ENCODE results near the gene KCTD19. TPM values are rescaled to one million over a fixed set of nuclear protein-coding genes. Genes with fewer than 3 reads are reported as not detected.

Gene KCTD19
- polyA plus RNA-seq, 1 experiment = 0.06 TPM

DNA sequence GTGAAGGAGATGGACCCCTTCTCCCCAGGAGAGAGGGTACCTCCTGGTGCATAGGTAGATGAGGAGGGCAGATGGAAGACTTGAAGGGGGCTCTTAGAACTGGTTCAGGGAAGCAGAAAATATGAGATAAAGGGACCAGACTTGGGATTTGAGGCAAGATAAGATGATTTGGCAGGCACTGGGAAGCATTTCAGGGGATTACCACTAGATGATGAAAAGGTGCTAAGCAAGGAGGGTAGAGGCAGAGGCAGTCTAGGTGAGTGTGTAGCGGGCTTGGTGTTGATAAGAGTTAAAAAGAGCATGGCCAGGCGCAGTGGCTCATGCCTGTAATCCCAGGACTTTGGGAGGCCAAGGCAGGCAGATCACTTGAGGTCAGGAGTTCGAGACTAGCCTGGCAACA lies 63.3 kb downstream of the KCTD19 start:
- POLR2A ChIA-PET = no interaction called here

DNA sequence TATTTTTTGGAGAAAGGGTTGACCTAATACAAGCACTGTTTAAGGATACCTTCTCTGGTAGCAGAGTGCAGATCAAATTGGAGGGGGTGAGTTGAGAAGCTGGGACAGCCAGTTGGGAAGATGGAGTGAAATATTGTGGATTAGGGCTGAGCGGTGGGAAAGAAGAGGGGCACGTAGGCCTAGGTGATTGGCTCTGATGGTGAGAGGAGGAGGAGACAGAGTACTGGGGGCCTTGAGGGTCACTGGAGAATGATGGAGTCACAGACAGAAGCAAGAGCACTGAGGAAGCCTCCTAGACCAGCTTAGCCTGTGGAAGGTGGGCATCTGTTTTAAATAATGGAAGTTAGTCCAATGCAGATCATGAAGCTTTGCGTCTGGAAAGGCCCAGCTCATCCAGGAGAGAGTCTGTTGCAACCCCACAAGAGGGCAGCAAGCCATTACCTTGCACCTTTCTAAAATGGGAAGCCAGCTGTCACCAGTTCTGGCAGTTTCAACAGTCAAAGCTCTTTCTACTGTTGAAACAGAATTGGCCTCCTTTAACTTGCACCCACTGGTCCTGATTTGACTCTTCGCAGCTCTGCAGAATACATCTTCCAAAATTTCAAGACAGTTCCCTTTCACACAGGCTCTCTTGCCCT lies 66.0 kb downstream of the KCTD19 start:
- DNase-seq (ENCODE audit: low read depth) = no peak
- CTCF ChIA-PET = interaction anchor here (0.5 to 6.5 kb wide), 42 partner anchors 9 to 220 kb away, joined by 3 to 56 read pairs (median 4); partner anchors contain the start of genes ATP6V0D1, FHOD1, KCTD19 and LRRC36
- TF ChIP-seq, protein P1, sequence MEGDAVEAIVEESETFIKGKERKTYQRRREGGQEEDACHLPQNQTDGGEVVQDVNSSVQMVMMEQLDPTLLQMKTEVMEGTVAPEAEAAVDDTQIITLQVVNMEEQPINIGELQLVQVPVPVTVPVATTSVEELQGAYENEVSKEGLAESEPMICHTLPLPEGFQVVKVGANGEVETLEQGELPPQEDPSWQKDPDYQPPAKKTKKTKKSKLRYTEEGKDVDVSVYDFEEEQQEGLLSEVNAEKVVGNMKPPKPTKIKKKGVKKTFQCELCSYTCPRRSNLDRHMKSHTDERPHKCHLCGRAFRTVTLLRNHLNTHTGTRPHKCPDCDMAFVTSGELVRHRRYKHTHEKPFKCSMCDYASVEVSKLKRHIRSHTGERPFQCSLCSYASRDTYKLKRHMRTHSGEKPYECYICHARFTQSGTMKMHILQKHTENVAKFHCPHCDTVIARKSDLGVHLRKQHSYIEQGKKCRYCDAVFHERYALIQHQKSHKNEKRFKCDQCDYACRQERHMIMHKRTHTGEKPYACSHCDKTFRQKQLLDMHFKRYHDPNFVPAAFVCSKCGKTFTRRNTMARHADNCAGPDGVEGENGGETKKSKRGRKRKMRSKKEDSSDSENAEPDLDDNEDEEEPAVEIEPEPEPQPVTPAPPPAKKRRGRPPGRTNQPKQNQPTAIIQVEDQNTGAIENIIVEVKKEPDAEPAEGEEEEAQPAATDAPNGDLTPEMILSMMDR (IDR thresholded peaks at IDR 0.05; ENCODE audit: insufficient read depth, low read depth, low read length) = peak; percentile 73
- POLR2A ChIA-PET = interaction anchor here (0.6 kb wide), 1 partner anchor 18 kb away, joined by 3 read pairs; the partner anchor contains the start of gene PLEKHG4
- Histone ChIP-seq H3K36me3 (ENCODE audit: control insufficient read depth, insufficient read depth, low read length) (no peaks in the 10 kb centered on the region; the same call in none of the 2 replicates), H3K4me3 (ENCODE audit: low read depth, low read length) (no peak overlapping the region), H3K27me3 (ENCODE audit: control insufficient read depth, insufficient read depth, low read length) (no peaks in the 10 kb centered on the region)

More for the DNA sequence above, 63.3 kb downstream of the KCTD19 start:
- Histone ChIP-seq H3K36me3 (ENCODE audit: control insufficient read depth, insufficient read depth, low read length) (no peaks in the 10 kb centered on the region), H3K27me3 (ENCODE audit: control insufficient read depth, insufficient read depth, low read length) (no peaks in the 10 kb centered on the region), H3K4me3 (ENCODE audit: low read depth, low read length) (no peak overlapping the region)
- CTCF ChIA-PET = interaction anchor here (1.4 to 1.8 kb wide), 2 partner anchors 13 to 76 kb away, joined by 3 to 4 read pairs; no protein-coding TSS in a partner anchor
- DNase-seq (ENCODE audit: low read depth) = no peak
- TF ChIP-seq, protein P1 (IDR thresholded peaks at IDR 0.05; ENCODE audit: insufficient read depth, low read depth, low read length) = no peak

DNA sequence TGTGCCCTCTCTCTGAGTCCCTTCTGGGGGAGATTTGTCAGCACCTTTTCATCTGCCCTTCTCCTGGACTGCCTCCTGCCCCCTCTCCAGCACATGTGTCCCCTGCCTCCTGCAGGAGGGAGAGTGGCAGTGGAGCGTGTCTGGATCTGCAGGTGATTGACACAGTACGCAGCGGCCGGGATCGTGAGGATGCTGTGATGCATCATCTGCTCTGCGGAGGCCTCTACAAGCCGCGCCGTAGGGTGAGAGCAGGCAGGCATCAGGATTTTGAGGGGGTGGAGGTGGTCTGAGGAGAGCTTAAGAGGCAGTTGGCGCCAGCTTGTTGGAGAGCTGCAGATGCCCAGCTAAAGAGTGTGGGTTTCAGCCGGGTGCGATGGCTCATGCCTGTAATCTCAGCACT lies 66.8 kb downstream of the KCTD19 start:
- Histone ChIP-seq H3K4me3 (ENCODE audit: low read depth, low read length) (no peak overlapping the region), H3K27me3 (ENCODE audit: control insufficient read depth, insufficient read depth, low read length) (no peaks in the 10 kb centered on the region), H3K36me3 (ENCODE audit: control insufficient read depth, insufficient read depth, low read length) (no peaks in the 10 kb centered on the region; the same call in none of the 2 replicates)
- CTCF ChIA-PET = interaction anchor here (0.9 to 6.5 kb wide), 14 partner anchors 10 to 221 kb away, joined by 3 to 56 read pairs (median 8); partner anchors contain the start of genes ATP6V0D1, FHOD1, SLC9A5 and TPPP3
- TF ChIP-seq, protein P1 (IDR thresholded peaks at IDR 0.05; ENCODE audit: insufficient read depth, low read depth, low read length) = no peak
- DNase-seq (ENCODE audit: low read depth) = no peak
- POLR2A ChIA-PET = no interaction called here

DNA sequence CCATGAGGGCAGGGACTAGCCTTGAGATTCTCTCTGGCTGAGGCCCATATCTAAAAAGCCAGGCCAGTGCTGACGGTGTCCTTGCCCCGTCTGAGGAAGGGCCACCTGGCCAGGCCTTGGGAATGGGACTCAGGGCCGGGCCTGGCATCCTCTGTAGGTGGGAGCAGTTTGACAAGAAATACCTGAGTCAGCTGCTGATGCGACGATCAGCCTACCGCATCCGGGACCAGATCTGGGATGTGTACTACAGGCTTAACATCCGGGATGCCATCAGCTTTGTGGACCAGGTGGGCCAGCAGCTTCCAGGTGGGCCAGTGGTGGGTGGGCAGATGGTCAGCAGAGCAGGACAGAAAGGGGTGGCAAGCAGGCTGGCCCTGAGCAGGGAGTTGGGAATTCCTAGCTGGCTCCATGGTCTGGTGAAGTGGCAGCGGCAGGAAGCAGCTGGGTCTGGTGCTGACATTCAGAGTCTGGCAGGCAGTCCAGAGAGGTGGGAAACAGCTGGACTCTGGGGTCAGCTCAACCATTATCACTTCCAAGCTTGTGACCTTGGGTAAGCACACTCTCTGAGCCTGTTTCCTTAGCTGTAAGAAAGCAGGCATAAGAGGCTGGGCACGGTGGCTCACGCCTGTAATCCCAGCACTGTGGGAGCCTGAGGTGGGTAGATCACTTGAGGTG lies 68.2 kb downstream of the KCTD19 start:
- H3K36me3 ChIP-seq (ENCODE audit: control insufficient read depth, insufficient read depth, low read length) = no peaks in the 10 kb centered on the region; the same call in none of the 2 replicates
- no peak for DNase-seq (ENCODE audit: low read depth)
- TF ChIP-seq, protein P1 (IDR thresholded peaks at IDR 0.05; ENCODE audit: insufficient read depth, low read depth, low read length) = no peak
- ChIA-PET POLR2A (no interaction called here), CTCF (interaction anchor here (0.6 to 6.5 kb wide), 5 partner anchors 11 to 207 kb away, joined by 3 to 56 read pairs (median 4); partner anchors contain the start of gene FHOD1)
- no peaks in the 10 kb centered on the region for H3K27me3 ChIP-seq (ENCODE audit: control insufficient read depth, insufficient read depth, low read length)
- no peak overlapping the region for H3K4me3 ChIP-seq (ENCODE audit: low read depth, low read length)
